Measurements from ENCODE around the gene CAMKMT.

CAMKMT gene

DNA sequence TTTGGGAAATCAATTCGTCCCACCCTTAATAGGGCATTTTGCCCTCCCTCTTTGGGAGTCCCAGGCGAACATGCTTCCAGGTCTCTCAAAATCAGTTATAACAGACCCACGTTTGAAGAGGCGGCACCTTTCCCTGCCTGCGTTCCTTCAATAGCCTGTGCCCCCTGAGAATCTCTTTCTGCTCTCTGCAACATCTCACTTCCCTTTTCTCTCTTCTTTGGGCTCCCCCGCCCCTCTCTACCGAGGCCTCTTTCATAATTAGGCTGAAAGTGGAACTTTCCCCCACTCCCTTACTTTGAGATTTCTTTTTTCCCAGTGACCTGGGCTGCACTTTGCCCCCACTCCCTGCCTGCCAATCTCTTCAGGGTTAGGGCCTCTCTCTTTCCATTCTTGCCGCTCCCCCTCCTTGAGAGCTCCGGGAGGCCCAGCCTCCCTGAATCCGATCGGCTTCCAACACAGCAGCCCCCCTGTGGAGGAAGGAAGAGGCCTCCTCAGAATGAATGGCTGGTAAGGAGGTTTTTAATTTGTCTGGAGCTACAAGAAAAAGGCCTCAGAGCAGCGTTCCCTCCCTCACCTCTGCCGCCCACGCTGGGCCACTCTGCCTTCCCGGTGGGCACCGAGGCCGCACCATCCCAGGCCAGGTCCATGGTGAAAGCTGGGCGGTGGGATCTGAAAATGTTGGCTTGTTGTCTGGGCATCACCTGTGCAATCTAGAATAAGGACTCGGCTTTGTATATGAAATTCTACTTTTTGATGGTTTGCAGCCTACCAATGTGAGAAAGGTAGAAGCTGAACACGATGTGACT lies 417.1 kb downstream of the CAMKMT start:
- no peak for DNase-seq

DNA sequence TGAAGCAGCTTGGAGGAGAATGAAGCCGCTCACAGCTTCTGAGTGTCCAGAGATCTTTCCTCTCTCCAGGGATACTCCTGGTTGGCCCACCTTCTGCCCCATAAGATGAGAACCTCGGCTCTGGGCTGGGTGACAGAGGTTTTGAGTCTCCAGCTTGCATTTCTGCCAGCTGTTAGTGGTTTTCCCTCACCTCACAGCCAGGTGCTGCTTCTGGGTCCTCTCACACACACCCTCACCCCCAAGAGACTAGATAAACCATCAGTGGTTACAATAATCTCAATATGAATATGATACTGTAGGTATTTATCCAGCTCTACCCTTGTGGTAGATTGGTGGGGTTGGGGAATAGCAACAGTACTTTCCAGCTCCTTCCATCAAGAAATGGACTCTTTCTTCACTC lies 418.0 kb downstream of the CAMKMT start:
- no peak for DNase-seq

DNA sequence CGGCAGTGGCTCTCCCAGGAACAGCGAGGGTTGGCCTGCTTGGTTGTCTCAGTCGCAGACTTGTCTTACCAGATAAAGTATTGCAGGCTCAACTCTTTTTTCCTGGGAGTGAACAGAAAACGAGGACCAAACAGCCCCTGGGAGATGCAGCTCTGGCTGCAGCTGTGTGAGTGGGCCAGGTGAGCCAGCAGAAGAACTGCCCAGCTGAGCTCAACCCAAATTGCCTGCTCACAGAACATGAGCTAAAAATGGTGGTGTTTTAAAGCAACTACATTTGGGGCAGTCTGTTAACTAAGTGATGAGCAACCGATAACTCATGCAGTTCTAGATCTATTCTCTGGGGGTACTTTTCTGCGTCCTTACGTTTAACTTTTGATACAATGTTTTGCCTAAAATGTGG lies 418.7 kb downstream of the CAMKMT start:
- no peak for DNase-seq

DNA sequence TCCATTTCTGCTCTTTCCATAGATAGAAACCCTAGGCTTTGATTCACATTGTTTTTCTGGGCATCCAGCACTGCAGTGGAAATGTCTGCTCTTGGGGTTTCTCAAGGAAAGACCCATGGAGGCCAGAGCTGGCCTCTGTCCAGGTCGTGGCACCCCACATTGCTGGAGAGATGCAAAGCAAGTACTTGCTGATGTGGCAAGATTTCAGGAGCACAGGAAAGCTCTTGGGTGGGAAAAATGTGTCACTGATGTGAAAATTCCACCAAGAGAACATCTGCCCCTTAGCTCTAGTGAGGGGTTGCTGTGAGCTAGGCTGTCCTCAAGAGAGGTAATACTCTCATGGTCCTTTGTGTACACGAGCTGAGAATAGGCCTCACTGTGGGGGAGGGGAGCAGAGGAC lies 423.7 kb downstream of the CAMKMT start:
- no peak for DNase-seq

DNA sequence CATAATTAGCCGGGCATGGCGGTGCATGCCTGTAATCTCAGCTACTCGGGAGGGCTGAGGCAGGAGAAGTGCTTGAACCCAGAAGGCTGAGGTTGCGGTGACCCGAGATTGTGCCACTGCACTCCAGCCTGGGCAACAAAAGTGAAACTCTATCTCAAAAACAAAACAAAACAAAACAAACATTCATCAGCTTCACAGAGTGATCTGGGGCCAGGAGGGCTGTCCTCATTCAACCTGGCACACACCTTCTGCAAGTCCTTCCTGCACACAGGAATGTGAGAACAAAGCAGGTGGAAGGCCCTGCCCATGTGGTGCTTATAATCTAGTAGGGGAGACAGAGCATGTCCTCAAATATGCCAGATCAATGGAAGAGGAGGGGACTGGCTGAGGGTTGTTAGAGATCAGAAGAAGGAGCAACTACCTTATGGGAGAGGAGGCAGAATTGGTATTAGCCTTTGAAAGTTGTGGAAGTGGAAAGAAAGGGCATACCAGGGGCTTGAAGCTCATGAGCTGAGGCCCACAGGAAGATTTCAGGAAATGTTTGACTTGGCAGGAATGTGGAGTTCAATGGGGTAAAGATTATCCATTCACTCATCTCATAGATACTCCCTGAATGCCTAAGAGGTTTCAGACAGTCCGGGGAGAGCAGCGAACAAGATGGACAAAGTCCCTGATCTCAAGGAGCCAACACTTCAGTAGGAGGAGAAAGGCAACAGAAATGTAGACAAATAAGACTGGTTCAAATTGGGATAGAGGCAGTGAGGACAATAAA lies 424.5 kb downstream of the CAMKMT start:
- no peak for DNase-seq

DNA sequence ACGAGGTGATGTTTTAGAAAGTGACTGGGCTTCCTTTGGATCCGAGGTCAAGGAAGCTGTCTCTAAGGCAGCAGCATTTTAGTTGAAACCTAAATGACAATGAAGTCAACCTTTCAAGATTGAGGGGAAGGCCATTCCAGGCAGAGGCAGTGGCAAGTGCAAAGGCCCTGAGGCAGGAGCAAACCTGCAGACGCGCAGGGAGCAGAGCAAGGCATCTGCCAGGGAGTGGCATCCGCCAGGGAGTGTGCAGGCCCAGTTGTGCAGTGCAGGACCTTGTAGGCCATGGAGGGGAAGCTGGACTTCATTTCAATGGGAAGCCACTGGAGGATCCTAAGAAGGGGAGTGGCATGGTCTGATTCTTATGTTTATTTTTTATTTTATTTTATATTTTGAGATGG lies 425.1 kb downstream of the CAMKMT start:
- DNase-seq: no peak

DNA sequence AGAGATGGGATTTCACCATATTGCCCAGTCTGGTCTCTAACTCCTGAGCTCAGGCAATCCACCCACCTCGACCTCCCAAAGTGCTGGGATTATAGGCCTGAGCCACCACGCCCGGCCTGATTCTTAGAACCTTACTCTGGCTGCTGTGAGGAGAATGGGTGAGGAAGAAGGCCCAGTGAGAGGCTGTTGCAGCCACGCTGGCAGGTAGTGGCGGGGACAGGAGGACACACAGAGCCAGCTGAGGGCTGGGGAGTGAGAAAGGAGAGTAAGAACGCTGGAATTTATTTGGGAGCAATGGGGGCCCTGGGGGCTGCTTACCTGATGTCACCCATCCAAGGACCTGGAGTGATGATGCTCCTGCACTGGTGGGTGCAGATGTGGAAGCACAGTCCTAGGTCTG lies 425.9 kb downstream of the CAMKMT start:
- DNase-seq: no peak

DNA sequence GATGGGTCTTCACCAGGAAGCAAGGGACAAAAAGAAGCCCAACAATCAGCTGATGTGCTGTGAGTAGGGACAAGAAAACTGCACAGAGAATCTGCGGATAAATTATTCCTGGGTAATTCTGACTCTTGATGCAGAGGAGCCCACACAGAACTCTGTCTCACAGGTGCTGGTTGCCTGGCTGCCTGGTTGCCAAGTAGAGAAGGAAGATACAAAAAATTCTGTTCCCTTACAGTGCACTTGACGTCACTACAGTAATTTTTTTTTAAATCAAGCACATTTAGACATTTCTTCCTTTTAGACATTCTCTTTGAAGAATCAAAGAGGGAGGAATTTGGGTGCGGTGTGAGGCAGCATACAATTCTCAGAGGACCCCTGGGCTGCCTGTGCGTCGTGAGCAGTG lies 427.7 kb downstream of the CAMKMT start:
- DNase-seq: no peak

DNA sequence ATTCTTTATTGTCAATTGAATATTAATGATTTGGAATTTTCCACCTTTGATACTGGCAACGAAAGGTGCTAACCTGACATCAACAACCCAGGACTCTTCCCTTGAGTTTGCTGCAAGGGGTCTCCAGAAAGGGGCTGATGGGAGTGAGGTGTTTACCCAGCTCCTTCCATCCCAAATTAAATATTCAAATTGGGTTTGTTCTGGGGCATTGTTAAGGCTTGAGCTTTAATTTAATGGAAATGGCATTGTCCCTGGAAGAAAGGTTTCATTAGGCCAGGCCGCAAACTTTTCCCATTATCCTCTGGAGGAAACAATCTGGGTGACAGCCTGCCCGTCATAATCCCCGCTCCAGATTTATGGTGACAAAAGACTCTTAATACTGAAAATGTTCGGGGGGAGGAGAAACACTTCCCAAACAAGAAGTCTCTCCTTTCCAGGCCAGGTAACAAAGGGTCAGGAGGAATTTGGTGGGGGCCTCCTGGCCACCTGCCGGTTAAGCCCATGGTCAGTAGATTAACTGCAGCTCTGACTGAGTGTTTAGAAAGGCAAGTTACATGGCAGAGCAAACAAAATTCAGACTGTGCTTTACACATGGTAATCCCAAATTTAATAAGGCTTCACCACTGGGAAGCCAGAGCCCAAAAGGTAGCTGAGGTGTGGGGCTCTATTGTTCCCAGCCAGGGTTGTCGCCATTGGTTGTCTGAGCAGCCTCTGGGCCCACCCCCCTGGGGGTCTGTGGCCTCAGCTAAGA lies 428.4 kb downstream of the CAMKMT start:
- DNase-seq: no peak

DNA sequence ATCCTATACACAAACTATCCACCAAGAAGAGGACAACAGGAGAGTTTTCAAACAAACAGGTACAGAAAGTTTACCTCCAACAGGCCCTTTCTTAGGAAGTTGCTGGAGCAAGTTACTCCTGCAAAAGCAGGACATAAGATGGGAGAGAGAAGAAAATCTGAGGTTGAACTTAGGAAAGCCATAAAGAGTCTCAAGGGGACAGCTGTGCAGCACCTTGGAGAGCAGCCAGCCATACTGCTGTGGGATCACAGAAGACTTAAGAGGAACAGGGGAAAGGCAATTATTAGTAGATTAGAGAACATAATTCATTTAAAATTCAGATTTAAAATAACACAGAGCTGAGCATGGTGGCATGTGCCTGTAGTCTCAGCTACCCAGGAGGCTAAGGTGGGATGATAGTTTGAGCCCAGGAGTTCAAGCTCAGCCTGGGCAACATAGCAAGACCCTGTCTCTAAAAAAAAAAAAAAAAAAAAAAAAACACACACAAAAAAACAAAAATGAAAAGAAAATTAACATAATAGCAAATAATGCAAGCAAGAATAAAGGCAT lies 431.6 kb downstream of the CAMKMT start:
- DNase-seq: no peak

DNA sequence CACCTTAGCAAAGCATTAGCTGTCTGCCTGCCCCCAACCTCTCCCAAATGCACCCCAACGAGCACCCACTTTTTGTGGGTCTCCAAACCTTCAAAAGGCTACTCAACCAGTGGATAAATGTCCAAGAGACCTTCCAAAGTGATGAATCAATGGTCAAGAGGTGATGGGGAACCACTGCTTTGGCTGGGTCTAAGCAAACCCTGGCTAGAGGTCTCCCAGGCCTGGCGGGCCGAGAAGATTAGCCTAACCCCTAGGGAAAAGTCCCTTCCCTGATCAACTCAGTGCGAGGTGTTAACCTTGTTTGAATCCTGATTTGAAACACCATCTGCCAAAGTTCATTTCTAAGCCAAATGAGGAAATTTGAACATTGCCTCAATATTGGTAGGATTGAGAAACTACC lies 435.0 kb downstream of the CAMKMT start:
- DNase-seq: no peak

DNA sequence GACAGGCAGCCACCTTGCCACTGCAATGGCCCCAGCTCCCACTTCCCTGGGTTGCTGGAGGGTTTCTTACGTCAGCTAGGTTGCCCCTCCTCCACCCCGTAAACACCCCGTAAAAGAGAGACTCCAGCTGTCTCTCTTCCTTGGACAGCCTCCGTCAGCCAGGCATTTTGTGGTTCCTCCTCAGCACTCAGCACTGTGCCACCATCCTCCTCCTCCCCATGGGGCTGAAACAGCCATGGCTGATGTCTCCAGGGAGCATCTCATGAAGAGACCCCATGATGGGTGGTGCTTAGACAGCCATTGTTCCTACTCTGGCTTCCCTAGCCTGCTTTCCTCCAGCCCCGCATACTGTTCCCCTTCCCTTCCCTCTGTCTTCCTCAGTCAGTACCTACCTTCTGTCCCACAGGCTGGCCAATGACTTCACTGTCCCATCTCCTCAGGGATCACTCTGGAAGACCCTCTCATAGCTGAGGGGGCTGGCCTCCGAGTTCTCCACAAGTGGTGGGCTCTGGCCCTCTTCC lies 436.5 kb downstream of the CAMKMT start:
- DNase-seq: no peak

DNA sequence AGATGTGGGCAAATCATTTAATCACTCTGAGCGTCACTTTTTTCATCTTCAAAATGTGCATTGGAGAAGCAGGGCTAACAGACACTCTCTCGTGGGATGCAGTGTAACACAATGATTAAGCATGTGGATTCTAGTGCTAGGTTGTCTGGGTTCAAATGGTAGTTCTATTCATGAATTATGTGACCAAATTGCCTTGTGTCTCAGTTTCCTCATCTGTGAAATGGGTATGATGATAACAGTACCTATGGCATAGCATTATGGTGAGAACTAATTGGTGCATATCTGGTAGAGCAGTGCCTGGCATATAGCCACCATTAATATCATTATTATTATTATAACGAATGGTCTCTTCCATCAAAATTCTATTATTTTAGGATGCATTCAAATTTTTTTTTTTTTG lies 437.4 kb downstream of the CAMKMT start:
- no peak for DNase-seq

DNA sequence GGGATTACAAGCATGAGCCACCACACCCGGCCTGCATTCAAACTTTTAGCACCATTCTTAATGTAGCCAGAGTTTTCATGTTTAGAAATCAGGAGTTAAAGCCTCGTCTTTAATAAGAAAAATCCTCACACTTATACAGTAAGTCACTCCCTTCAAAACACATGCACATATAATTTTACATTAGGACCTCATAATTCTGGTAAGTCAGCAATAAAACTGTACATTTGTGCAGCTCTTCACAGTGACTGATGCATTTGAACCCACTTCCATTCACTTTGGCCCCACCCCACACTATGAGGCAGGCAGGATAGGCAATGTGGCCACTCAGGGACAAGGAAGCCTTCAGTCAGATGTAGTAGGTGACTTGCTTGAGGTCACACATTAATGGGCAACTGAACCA lies 438.0 kb downstream of the CAMKMT start:
- no peak for DNase-seq

DNA sequence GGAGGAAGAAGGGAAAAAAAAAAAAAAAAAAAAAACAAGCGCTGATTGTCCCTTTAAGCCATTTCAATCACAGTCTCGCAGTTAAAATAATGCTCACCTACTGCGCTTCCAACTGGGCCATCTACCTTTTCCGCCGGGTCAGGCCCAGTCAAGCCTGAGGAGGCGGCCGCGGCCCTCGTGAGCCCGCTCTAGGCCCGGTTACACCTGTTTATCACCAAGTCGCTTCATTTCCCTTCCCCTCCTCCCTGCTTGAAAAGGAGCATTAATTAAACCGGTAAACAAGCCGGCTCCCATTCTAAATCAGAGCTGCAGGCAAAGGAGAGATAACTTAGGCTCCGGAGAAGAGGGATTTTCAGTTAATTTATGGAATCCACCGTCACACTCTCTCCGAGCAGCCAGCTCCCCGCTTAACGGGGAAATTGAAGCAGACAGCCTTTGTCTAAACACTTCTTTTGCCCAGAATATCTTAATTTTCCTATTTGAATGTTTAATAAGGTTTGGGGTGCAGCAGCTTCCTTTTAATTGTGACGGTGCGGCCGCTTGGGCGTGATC lies 439.6 kb downstream of the CAMKMT start:
- no peak for DNase-seq

DNA sequence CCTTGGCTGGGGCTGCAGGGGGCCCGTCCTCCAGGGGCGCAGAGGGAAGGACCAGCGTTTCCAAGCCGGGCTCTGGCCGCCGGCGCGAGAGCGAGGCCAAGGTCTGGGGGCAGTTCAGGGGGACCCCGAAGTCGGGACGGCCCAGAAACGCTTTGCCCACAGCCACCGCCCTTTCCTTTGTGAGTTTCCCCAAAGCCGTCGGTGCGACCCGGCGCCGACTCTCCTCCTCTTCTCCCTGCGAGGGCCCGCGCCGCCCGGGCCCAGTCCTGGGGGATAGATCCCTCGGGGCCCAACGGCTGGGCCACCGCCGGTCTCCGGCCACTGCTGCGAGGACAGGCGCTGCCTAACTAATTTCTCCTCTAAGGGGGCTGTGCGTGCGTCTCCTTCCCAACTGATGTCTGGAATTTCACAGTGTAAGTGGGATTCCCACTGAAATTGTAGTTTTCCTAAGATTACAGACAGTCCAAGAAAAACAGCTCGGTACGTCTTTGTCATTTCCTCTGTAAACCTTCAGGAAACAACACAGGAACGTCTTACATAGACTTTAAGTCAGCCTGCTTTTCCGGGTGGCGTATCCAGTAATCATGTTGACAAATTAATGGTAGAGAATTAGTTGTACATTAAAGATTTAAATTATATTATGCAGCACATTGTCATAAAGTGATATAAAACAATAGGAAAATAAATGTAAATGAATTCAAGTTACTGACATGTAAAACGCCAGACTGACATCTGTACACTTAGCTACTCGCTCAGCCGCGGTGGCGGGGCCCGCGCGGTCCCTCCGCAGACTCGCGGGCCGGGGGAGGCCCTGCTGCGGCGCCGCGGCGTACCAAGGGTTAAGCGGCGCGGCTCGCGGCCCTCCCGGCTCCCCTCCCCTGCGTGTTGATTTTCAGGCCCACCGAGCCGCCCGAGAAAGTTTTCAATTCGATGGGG lies 440.4 kb downstream of the CAMKMT start:
- no peak for DNase-seq

DNA sequence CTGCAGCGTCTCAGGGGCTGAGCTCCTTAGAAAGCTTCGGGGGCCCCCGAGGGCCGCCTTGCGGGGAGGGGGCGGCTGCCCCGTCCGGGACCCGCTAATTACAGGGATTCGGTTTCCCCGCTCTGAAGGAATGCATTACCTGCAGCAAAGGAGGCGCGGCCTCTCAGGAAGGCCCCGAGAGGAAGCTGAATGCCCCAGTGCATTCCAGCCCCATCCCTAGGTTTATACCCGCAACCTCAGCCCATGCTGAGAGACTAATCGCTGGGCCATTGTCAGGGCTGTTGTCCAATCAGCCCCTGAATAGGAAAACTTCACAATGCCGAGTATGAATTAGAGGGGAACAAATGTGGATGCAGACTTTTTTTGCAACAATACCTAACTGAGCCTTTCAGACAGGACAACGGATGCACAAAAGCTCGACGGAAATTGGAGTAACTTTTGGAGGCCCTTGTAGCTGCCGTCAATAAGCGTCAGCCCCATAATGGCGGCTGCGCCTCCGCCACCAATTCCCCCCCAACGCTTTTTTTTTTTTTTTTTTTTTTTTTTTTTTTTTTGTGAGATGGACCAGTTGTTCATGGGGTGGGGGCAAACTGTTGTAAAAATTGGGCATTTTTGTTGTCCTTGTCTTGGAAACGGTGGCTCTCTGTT lies 441.2 kb downstream of the CAMKMT start:
- DNase-seq: no peak

DNA sequence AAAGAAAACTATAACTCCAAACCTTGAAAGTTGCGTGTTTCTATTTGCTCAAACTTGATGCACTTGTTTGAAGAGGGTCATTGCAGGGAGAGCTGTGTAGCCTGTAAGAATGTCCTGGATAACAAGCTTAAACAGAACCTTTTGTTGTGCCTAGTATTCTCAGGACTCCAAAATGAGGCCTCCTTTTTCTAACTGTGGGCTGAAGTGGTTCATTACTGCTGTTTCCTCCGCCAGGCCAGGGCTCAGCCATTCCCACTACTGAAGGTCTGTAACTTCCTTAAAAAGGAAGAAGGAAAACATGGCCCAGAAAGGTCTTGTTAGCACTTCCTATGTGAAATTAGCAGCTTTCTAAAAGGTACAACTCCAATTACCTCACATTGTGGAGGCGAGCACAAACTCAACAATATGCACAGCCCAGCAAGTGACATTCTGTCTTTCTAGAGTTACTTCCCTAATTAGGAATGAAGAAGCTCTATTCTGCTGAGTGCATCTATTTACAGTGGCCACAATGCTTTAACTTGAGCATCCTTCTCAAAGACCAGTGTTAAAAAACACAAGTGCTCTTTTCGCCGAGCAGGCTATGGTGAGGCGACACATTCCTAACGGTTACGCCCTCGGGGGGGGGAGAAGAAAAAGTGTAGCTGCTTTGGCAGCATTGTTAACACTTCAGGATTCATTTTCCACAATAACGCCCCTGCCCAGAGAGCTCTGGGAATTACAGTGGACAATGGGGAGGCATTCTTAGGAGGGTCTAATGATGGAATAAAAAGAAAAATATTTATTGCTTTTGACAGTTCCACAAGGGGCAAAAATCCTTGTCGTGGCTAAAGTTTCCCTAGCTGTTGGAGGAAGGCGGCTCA lies 442.9 kb downstream of the CAMKMT start:
- DNase-seq: no peak

DNA sequence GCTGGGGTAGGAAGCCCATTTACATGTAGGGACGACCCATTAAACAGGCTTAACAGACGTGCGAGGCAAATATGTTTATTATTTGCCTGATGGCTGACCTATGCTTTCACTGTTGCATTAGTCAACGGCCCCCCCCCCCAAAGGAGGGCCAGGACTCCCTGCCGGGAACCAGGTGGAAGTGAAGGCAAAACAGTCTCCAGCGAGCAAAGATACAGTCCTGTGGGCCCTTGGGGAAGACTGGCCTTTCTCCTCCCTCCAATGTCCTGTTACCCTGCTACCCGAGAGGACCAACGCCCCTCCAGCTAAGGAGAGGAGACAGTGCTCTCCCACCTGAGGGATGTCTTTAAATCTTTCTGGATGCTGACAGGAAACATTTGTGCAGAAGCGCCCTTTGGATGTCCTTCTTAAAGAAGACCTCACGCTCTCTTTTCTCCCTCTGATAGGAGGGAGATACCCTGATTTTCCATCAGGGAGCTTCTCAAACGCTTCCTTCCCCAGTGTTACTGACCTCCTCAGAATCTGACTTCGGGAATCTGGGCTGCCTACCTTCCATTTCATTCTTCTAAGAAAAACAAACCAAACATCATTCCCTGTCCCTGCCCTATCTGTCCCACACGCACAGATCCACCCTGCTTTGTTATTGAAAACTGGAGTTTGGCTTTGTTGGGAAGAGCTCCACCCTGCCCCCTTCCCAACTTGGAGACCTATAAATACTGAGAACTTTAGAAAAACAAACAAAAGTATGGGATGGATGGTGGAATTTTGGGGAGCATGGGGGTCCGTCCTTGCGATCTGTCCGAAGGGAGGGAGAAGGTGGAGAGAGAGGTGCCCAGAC lies 443.9 kb downstream of the CAMKMT start:
- DNase-seq: no peak

Data from effector CD8-positive, alpha-beta T cell (primary cell).